HG03354 (cell line): ENCODE measurements around the gene CLSTN2.

Experiments
- ATAC-seq: cut with Tn5 transposase; IDR thresholded peaks from one replicate; pipeline ENCODE4 v1.9.1; 2021; ENCODE audit warnings: mild to moderate bottlenecking; ENCODE audit not compliant: unreplicated experiment, poor library complexity, severe bottlenecking

CLSTN2 gene

GRCh38 chr3:140384028-140384771 lies 449.2 kb downstream of the CLSTN2 start:
- ATAC-seq, result no peak

- ATAC-seq, result no peak
These were observed 449.9 kb downstream of the CLSTN2 start for GRCh38 chr3:140384876-140385275.

- ATAC-seq, result no peak
These were observed 451.5 kb downstream of the CLSTN2 start for GRCh38 chr3:140386357-140387100.

GRCh38 chr3:140387244-140387643 lies 452.3 kb downstream of the CLSTN2 start:
- ATAC-seq, result no peak

GRCh38 chr3:140388202-140388922 lies 453.4 kb downstream of the CLSTN2 start:
- no peak for ATAC-seq

- no peak for ATAC-seq
These were observed 456.1 kb downstream of the CLSTN2 start for GRCh38 chr3:140391061-140391460.

GRCh38 chr3:140394488-140395133 lies 459.6 kb downstream of the CLSTN2 start:
- no peak for ATAC-seq

GRCh38 chr3:140395134-140396075 lies 460.4 kb downstream of the CLSTN2 start:
- ATAC-seq, result no peak

- ATAC-seq, result no peak
These were observed 461.1 kb downstream of the CLSTN2 start for GRCh38 chr3:140396110-140396509.

GRCh38 chr3:140397847-140398246 lies 462.9 kb downstream of the CLSTN2 start:
- peak; percentile 69 for ATAC-seq

- ATAC-seq, result no peak
These were observed 463.4 kb downstream of the CLSTN2 start for GRCh38 chr3:140398387-140398786.

- no peak for ATAC-seq
These were observed 464.9 kb downstream of the CLSTN2 start for GRCh38 chr3:140399871-140400270.

- ATAC-seq, result no peak
These were observed 468.1 kb downstream of the CLSTN2 start for GRCh38 chr3:140403079-140403478.

- no peak for ATAC-seq
These were observed 468.6 kb downstream of the CLSTN2 start for GRCh38 chr3:140403608-140404007.

- no peak for ATAC-seq
These were observed 471.7 kb downstream of the CLSTN2 start for GRCh38 chr3:140406655-140407054.

- no peak for ATAC-seq
These were observed 473.3 kb downstream of the CLSTN2 start for GRCh38 chr3:140408252-140408651.

- ATAC-seq, result no peak
These were observed 481.7 kb downstream of the CLSTN2 start for GRCh38 chr3:140416666-140417065.

GRCh38 chr3:140420621-140421357 lies 485.8 kb downstream of the CLSTN2 start:
- ATAC-seq, result no peak
